ENCODE measurements around the gene SUPT4H1. TPM values are rescaled to one million over a fixed set of nuclear protein-coding genes. Genes with fewer than 3 reads are reported as not detected.

The SUPT4H1 gene
- total and polyA plus RNA-seq, 9 of the 15 experiments (the other 6 are each of a cell fraction or from before 2014, with no cell fraction given) = 62.1 to 320 (median 117) TPM

GRCh38 chr17:58330538-58330996 lies 21.4 kb downstream of the SUPT4H1 start (continued):
- TF ChIP-seq U2AF2 (optimal IDR thresholded peaks at IDR 0.05; ENCODE audit: low read depth, low read length) = no peak
- no peak for TF ChIP-seq JUN (IDR thresholded peaks at IDR 0.05; ENCODE audit: borderline replicate concordance, low read depth, low read length)
- no peak for TF ChIP-seq JUN (CRISPR knock-in tag; IDR thresholded peaks at IDR 0.05; ENCODE audit: borderline replicate concordance)
- TF ChIP-seq SNRNP70 (optimal IDR thresholded peaks at IDR 0.05; ENCODE audit: low read depth, low read length) = peak; percentile 88
- TF ChIP-seq FOSL1 (tag; conservative IDR thresholded peaks at IDR 0.05) = no peak
- TF ChIP-seq SAP30 (IDR thresholded peaks at IDR 0.05; ENCODE audit: borderline replicate concordance, insufficient read depth, low read depth, low read length, poor library complexity, severe bottlenecking) = no peak
- no peak for TF ChIP-seq FOXO4 (CRISPR knock-in tag; IDR thresholded peaks at IDR 0.05)
- no peak for TF ChIP-seq CREB1 (IDR thresholded peaks at IDR 0.05)
- TF ChIP-seq CREB1 (CRISPR knock-in tag; IDR thresholded peaks at IDR 0.05) = peak; percentile 70
- TF ChIP-seq BRD9 (IDR thresholded peaks at IDR 0.05; ENCODE audit: low read depth, partially characterized antibody) = no peak
- 0 out of 2 replicates have a peak, but pooled peaks have one; percentile 13 for TF ChIP-seq SRSF1 (IDR thresholded peaks at IDR 0.05; ENCODE audit: low read depth, low read length)
- TF ChIP-seq NCOA2 (IDR thresholded peaks at IDR 0.05; ENCODE audit: partially characterized antibody in 2 of 2) = no peak
- TF ChIP-seq XRCC3 (IDR thresholded peaks at IDR 0.05) = no peak
- no peak for TF ChIP-seq SMARCB1 (IDR thresholded peaks at IDR 0.05; ENCODE audit: insufficient read length, low read depth)
- no peak for TF ChIP-seq SAFB2 (IDR thresholded peaks at IDR 0.05; ENCODE audit: borderline replicate concordance, low read depth, low read length, severe bottlenecking)
- TF ChIP-seq ZNF354B (CRISPR knock-in tag; IDR thresholded peaks at IDR 0.05) = no peak
- 0 out of 2 replicates have a peak, but pooled peaks have one; percentile 65 for TF ChIP-seq ZNF830 (CRISPR knock-in tag; IDR thresholded peaks at IDR 0.05)
- TF ChIP-seq ZNF143 (CRISPR knock-in tag; IDR thresholded peaks at IDR 0.05) = peak; percentile 34; the same call in 1 of the 2 replicates
- TF ChIP-seq ZKSCAN3 (CRISPR knock-in tag; IDR thresholded peaks at IDR 0.05) = no peak
- TF ChIP-seq SREBF2 (CRISPR knock-in tag; IDR thresholded peaks at IDR 0.05) = no peak
- no peak for TF ChIP-seq NELFE (IDR thresholded peaks at IDR 0.05; ENCODE audit: insufficient read depth, insufficient read length)
